Measurements from ENCODE around the gene LRRC23. TPM values are rescaled to one million over a fixed set of nuclear protein-coding genes. Genes with fewer than 3 reads are reported as not detected.
"Not testable (repeated sequence)": the region's sequence is repeated elsewhere in the genome, so short reads cannot be mapped to it uniquely, and the experiment has no call there.

The LRRC23 gene
- polyA plus RNA-seq, 2 of the 4 experiments (the other 2 are of a cell fraction) = 19.1 to 33.3 TPM

GRCh38 chr12:6869049-6870021, 35.3 kb upstream of the LRRC23 start (continued):
- TF ChIP-seq REST (IDR thresholded peaks at IDR 0.05) = peak; percentile 40; the same call in 1 of the 2 replicates
- TF ChIP-seq POLR2AphosphoS2 (conservative IDR thresholded peaks at IDR 0.05; ENCODE audit: low read length) = 0 out of 2 replicates have a peak, but pooled peaks have one; percentile 48
- no peak for TF ChIP-seq NR3C1 (IDR thresholded peaks at IDR 0.05)
- TF ChIP-seq JUN (IDR thresholded peaks at IDR 0.05) = no peak; a peak in 2 of 5 replicates
- TF ChIP-seq TP53 (CRISPR knock-in tag; IDR thresholded peaks at IDR 0.05) = no peak
- no peak for TF ChIP-seq HOXB5 (CRISPR knock-in tag; IDR thresholded peaks at IDR 0.05)

- H3K9me3 ChIP-seq; H3K4me3 ChIP-seq; FAIRE-seq; DNase-seq (ENCODE audit: low read depth in 1 of 2, low spot score in 1 of 2); ATAC-seq: not testable (repeated sequence)
- POLR2A ChIA-PET = interaction anchor here (1.9 to 6.0 kb wide), 3 partner anchors 18 to 56 kb away, joined by 12 to 105 read pairs (median 74); partner anchors contain the start of genes CDCA3 and USP5
- Histone ChIP-seq H3K4me2 (peak overlapping the region; percentile 100), H3K4me1 (peaks cover 52% of the 10 kb centered on the region), H3K27ac (peak overlapping the region; percentile 7 to 97; a peak in 3 of 6 replicates)
- 52% methylated on average over 4 of the region's 4 CpGs for WGBS (ENCODE audit: missing lambda C conversion rate)
- CTCF ChIA-PET = interaction anchor here (1.4 to 17.9 kb wide), 17 partner anchors 11 to 117 kb away, joined by 3 to 399 read pairs (median 15); partner anchors contain the start of genes ATN1, C12orf57, CDCA3 and ENO2
Measured at GRCh38 chr12:6870304-6870703, 34.3 kb upstream of the LRRC23 start.

- CTCF ChIA-PET = interaction anchor here (0.5 to 17.9 kb wide), 21 partner anchors 8 to 416 kb away, joined by 3 to 399 read pairs (median 15); partner anchors contain the start of genes ATN1, C12orf57, CDCA3 and ENO2
- FAIRE-seq = no peak
- POLR2A ChIA-PET = interaction anchor here (0.9 to 6.0 kb wide), 3 partner anchors 21 to 90 kb away, joined by 3 to 105 read pairs (median 30); partner anchors contain the start of genes C12orf57 and RNU7-1
- peak; percentile 26 to 59 for ATAC-seq
- Histone ChIP-seq H3K4me3 (peak overlapping the region; percentile 77), H3K9me3 (no peaks in the 10 kb centered on the region), H3K4me1 (peaks cover 50% of the 10 kb centered on the region), H3K4me2 (peak overlapping the region; percentile 100), H3K27ac (peak overlapping the region; percentile 93 to 94)
- TF ChIP-seq BCL3 (IDR thresholded peaks at IDR 0.05) = peak; percentile 30; the same call in 1 of the 3 replicates
- no peak for TF ChIP-seq CTCF (IDR thresholded peaks at IDR 0.05)
- peak; percentile 79 for TF ChIP-seq POLR2AphosphoS2 (conservative IDR thresholded peaks at IDR 0.05; ENCODE audit: low read length)
- no peak for TF ChIP-seq HDAC2 (IDR thresholded peaks at IDR 0.05)
- peak; percentile 58 to 62; a peak in 3 of 5 replicates for TF ChIP-seq JUN (IDR thresholded peaks at IDR 0.05)
- no peak for TF ChIP-seq ZFP36 (IDR thresholded peaks at IDR 0.05; ENCODE audit: borderline replicate concordance, partially characterized antibody)
- no peak for TF ChIP-seq HEYL (CRISPR knock-in tag; IDR thresholded peaks at IDR 0.05)
- no peak for TF ChIP-seq EP300 (IDR thresholded peaks at IDR 0.05)
- peak; percentile 40 for TF ChIP-seq GATA3 (IDR thresholded peaks at IDR 0.05; ENCODE audit: borderline replicate concordance)
- TF ChIP-seq CBX8 (IDR thresholded peaks at IDR 0.05) = no peak
- TF ChIP-seq USF2 (IDR thresholded peaks at IDR 0.05) = no peak
- TF ChIP-seq ZSCAN20 (CRISPR knock-in tag; IDR thresholded peaks at IDR 0.05) = no peak
- no peak for TF ChIP-seq E2F6 (IDR thresholded peaks at IDR 0.05; ENCODE audit: borderline replicate concordance, low read depth)
- peak; percentile 88 for TF ChIP-seq PBX3 (IDR thresholded peaks at IDR 0.05)
- no peak for TF ChIP-seq TFCP2L1 (CRISPR knock-in tag; IDR thresholded peaks at IDR 0.05)
- TF ChIP-seq MAX (IDR thresholded peaks at IDR 0.05) = peak; percentile 35; the same call in 1 of the 2 replicates
- TF ChIP-seq POLR2A (IDR thresholded peaks at IDR 0.05; ENCODE audit: low read length) = peak; percentile 65
- WGBS (ENCODE audit: missing lambda C conversion rate) = 42% methylated on average over 8 of the region's 12 CpGs
- DNase-seq (ENCODE audit: low read depth in 1 of 2, low spot score in 1 of 2) = peak; percentile 76 to 82
Measured at GRCh38 chr12:6871052-6871957, 33.3 kb upstream of the LRRC23 start.

Data from A549 (cell line).